Measurements from ENCODE around the gene DOK3. TPM values are rescaled to one million over a fixed set of nuclear protein-coding genes. Genes with fewer than 3 reads are reported as not detected.
A peak's percentile ranks its signal among the peaks of the same experiment; 100 is the strongest.

The DOK3 gene
- polyA plus RNA-seq, 1 experiment, result 0.50 TPM

GRCh38 chr5:177468329-177468684 is 41.3 kb downstream of the DOK3 start:
- Histone ChIP-seq H3K27me3 (ENCODE audit: control insufficient read depth, insufficient read depth, low read length) (no peaks in the 10 kb centered on the region), H3K9me3 (ENCODE audit: control insufficient read depth, insufficient read depth, low read length) (peaks cover 12% of the 10 kb centered on the region), H3K4me3 (ENCODE audit: low read depth, low read length) (no peak overlapping the region), H3K27ac (ENCODE audit: low read depth, low read length) (peak overlapping the region; percentile 52)
- CTCF ChIA-PET, result interaction anchor here (1.0 to 3.3 kb wide), 2 partner anchors 11 to 13 kb away, joined by 3 to 13 read pairs; no protein-coding TSS in a partner anchor
- no peak for TF ChIP-seq CTCF (IDR thresholded peaks at IDR 0.05; ENCODE audit: low read depth, low read length)
- DNase-seq (ENCODE audit: low read depth, low spot score), result no peak
- POLR2A ChIA-PET, result interaction anchor here (0.6 to 3.4 kb wide), 3 partner anchors 10 to 44 kb away, joined by 3 to 20 read pairs (median 3); partner anchors contain the start of gene PDLIM7

- DNase-seq (ENCODE audit: low read depth, low spot score), result no peak
- Histone ChIP-seq H3K4me3 (ENCODE audit: low read depth, low read length) (no peak overlapping the region), H3K27ac (ENCODE audit: low read depth, low read length) (no peak overlapping the region), H3K27me3 (ENCODE audit: control insufficient read depth, insufficient read depth, low read length) (no peaks in the 10 kb centered on the region), H3K9me3 (ENCODE audit: control insufficient read depth, insufficient read depth, low read length) (peaks cover 12% of the 10 kb centered on the region)
- no peak for TF ChIP-seq CTCF (IDR thresholded peaks at IDR 0.05; ENCODE audit: low read depth, low read length)
- ChIA-PET POLR2A (interaction anchor here (0.7 to 3.4 kb wide), 2 partner anchors 9 to 30 kb away, joined by 3 to 20 read pairs; partner anchors contain the start of gene PDLIM7), CTCF (interaction anchor here (0.6 to 3.3 kb wide), 3 partner anchors 10 to 83 kb away, joined by 3 to 13 read pairs (median 3); partner anchors contain the start of gene SLC34A1)
These were observed 42.2 kb downstream of the DOK3 start for GRCh38 chr5:177467436-177467835.

- no peak for TF ChIP-seq CTCF (IDR thresholded peaks at IDR 0.05; ENCODE audit: low read depth, low read length)
- H3K4me3 ChIP-seq (ENCODE audit: low read depth, low read length), result no peak overlapping the region
- no peak overlapping the region for H3K27ac ChIP-seq (ENCODE audit: low read depth, low read length)
- H3K27me3 ChIP-seq (ENCODE audit: control insufficient read depth, insufficient read depth, low read length), result no peaks in the 10 kb centered on the region
- POLR2A ChIA-PET, result interaction anchor here (3.4 kb wide), 1 partner anchor 9 kb away, joined by 20 read pairs; no protein-coding TSS in a partner anchor
- CTCF ChIA-PET, result interaction anchor here (2.2 kb wide), 1 partner anchor 12 kb away, joined by 9 read pairs; no protein-coding TSS in a partner anchor
- peaks cover 12% of the 10 kb centered on the region for H3K9me3 ChIP-seq (ENCODE audit: control insufficient read depth, insufficient read depth, low read length)
- DNase-seq (ENCODE audit: low read depth, low spot score), result no peak
These were observed 42.8 kb downstream of the DOK3 start for GRCh38 chr5:177466861-177467260.

- TF ChIP-seq CTCF (IDR thresholded peaks at IDR 0.05; ENCODE audit: low read depth, low read length), result no peak
These were observed 44.6 kb downstream of the DOK3 start for GRCh38 chr5:177465044-177465443.

GRCh38 chr5:177462021-177462670 is 47.5 kb downstream of the DOK3 start:
- ChIA-PET CTCF (interaction anchor here (1.4 kb wide), 1 partner anchor 8 kb away, joined by 3 read pairs; no protein-coding TSS in a partner anchor), POLR2A (interaction anchor here (0.6 to 2.1 kb wide), 2 partner anchors 9 to 70 kb away, joined by 3 to 15 read pairs; no protein-coding TSS in a partner anchor)
- no peak for TF ChIP-seq CTCF (IDR thresholded peaks at IDR 0.05; ENCODE audit: low read depth, low read length)
- H3K27ac ChIP-seq (ENCODE audit: low read depth, low read length), result no peak overlapping the region
- H3K4me3 ChIP-seq (ENCODE audit: low read depth, low read length), result no peak overlapping the region
- H3K9me3 ChIP-seq (ENCODE audit: control insufficient read depth, insufficient read depth, low read length), result peaks cover 12% of the 10 kb centered on the region
- no peak for DNase-seq (ENCODE audit: low read depth, low spot score)
- H3K27me3 ChIP-seq (ENCODE audit: control insufficient read depth, insufficient read depth, low read length), result no peaks in the 10 kb centered on the region

More at GRCh38 chr5:177465044-177465443, 44.6 kb downstream of the DOK3 start:
- no peak for DNase-seq (ENCODE audit: low read depth, low spot score)
- POLR2A ChIA-PET, result no interaction called here
- no peak overlapping the region for H3K27ac ChIP-seq (ENCODE audit: low read depth, low read length)
- H3K27me3 ChIP-seq (ENCODE audit: control insufficient read depth, insufficient read depth, low read length), result no peaks in the 10 kb centered on the region
- no peak overlapping the region for H3K4me3 ChIP-seq (ENCODE audit: low read depth, low read length)
- peaks cover 12% of the 10 kb centered on the region for H3K9me3 ChIP-seq (ENCODE audit: control insufficient read depth, insufficient read depth, low read length)
- CTCF ChIA-PET, result interaction anchor here (0.7 to 2.2 kb wide), 4 partner anchors 10 to 94 kb away, joined by 3 to 9 read pairs (median 3); no protein-coding TSS in a partner anchor

All from AG04450 (cell line).